HG03439 (cell line): ENCODE results near the gene YIPF5.

Source experiments
- ATAC-seq: cut with Tn5 transposase; IDR thresholded peaks from one replicate; pipeline ENCODE4 v1.9.1; 2021; ENCODE audit warnings: mild to moderate bottlenecking, moderate library complexity; ENCODE audit not compliant: unreplicated experiment

YIPF5 gene

DNA sequence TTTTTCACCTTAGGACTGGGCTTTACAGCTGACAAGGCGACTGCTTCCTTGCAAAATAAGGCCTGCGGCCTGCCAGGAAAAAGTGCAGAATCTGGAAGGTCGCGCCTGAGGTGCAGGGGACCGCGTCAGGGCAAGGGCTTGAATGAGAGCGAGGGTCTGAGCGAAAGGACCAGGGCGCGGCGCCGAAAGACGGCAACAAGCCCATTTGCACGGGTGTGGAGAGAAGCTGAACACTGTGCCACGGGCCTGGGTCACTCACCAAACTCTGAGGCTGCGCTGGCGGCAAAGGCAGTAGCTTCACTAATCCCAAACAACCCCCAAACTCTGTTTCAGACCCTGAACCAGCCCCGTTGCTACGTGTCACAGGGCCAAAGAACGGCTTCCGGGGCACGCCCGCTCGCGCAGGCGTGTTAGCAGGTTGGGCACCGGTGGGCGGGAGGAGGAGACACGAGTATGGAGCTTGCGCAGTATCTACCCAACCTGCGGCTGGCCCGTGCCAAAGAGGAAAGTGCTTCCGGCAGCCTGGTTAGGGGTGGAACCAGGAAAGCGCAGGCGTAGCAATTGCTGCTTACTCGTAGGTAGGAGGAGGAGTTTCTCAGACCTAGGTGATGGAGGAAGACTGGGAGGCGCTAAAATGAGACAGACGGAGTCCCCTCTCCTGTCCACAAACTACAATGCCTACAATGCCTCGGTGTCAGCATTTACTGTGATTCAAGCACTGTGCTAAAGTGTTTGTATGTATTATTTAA lies at the start of gene YIPF5, which contains the start of gene KCTD16:
Gene YIPF5, minus strand, starts transcription at position 384 of the 749 bp plus-strand sequence. CDS start 704 bp downstream, outside the sequence.
Gene KCTD16, plus strand, starts transcription at position 598 of the 749 bp plus-strand sequence.
- peak; percentile 99 for ATAC-seq

DNA sequence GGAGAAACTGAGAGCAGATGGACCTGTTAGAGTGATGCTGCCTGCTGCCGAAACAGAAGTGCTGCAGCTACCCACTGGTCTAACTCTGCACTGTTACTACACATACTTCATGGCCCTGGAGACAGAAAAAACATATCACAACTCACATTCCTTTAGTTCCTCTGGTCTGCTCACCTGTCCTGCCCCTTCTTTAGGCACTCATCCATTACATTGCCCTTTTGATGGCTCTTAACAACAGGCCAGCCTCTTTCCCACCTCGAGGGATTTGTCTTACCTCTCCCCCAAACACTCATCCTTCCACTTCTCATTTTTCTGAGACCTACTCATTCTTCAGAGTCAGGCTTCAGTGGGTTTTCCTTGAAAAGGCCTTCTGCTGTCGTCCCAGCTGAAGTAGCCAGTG lies 49.4 kb upstream of the YIPF5 start:
- no peak for ATAC-seq

DNA sequence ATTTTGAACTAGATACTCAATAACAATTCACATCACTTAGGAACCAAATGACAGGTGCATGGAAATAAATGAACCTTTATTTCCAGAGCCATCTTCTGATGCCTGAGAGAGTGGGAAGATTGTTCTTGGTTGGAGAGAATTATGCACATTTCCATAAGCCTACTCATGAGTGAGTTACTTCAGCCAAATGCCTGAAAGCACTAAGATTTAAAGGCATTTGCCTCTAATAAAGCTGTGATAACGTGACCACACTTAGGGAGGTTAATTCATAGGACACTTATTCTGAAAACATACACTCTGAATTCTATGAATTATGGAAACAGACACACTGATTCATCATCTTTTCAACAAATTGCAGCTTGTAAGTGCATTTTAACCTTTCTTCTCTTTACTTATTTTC lies 40.2 kb upstream of the YIPF5 start:
- ATAC-seq: no peak

DNA sequence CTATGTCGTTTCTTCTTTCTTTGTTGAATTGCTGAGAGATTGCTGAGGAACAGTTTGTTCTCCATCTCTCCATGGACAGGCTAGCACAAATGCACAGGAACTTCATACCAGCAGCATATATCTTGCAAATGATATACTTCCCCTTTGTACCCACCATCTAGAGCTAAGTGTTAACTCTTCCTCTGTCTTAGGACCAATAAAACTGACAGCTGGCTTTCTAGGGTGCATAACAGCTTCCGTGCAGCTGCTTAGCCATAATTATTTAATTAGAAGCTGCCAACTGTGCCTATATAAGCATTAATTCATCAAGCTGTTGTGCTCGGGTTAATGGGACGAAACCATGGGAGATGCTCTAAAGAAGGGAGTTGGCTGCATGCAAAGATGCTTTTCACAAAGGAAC lies 38.9 kb upstream of the YIPF5 start:
- no peak for ATAC-seq

DNA sequence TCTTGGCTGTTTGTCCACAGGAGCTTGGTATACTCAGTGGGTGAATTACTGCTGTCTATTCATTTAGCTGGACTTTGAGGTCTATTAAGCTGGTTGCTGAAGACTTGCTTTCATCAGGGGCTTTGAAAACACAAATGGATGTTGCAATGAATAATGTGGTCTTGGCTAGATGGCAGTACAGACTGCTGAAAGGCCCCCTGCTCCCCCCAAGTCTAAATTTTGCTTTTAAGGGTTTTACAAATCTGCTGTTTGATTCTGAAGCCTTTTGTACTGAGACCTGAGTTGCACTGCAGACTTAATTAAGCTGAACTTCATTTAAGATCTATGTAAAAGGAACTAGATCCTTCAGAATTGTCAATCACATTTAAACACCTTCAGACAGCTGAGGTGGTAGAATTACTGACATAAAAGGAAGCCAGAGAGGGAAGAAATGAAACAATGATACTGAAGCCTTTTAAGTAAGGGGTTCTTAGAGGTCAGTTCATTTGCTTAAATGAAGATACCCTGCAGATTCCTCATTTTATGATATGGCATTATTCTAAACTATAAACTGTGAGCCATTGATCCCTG lies 37.5 kb upstream of the YIPF5 start:
- ATAC-seq: no peak

DNA sequence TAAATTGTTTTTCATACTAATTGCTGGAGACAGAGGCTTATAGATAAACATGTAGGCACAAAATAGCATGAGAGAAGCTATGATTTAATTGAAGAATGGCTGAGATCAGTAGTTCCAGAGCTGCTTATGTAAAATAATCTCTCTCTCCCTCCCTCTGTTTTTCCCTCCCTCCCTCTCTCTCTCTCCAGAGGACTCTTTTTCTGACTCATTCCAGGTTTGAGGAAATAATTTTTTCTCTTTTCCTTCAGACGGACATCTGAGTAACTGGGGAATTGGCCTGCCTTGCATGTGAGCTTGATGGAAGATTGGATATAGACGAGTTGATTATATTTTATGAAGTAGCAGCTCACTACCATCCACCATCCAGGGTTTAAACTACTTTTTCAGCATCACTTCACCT lies 35.7 kb upstream of the YIPF5 start:
- no peak for ATAC-seq

DNA sequence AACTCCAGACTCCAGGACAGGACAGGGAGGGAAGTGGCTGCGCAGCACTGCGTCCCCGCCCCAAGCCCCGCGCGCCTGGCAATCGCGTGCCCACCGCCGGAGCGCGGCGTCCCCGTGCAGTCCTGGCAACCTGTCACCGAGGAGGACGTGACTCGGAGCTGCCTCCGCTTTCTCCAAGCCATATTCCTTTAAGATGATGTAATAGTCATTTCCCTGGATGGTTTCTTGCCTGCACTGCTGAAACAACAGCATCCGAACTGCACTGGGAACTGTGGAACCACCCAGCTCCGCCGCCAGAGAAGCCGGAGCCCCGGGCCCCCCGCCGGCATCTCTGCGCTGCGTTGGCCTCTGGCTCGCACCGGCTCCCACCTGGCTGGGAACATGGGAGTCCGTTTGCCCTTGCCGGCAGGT lies 34.7 kb upstream of the YIPF5 start:
- no peak for ATAC-seq

DNA sequence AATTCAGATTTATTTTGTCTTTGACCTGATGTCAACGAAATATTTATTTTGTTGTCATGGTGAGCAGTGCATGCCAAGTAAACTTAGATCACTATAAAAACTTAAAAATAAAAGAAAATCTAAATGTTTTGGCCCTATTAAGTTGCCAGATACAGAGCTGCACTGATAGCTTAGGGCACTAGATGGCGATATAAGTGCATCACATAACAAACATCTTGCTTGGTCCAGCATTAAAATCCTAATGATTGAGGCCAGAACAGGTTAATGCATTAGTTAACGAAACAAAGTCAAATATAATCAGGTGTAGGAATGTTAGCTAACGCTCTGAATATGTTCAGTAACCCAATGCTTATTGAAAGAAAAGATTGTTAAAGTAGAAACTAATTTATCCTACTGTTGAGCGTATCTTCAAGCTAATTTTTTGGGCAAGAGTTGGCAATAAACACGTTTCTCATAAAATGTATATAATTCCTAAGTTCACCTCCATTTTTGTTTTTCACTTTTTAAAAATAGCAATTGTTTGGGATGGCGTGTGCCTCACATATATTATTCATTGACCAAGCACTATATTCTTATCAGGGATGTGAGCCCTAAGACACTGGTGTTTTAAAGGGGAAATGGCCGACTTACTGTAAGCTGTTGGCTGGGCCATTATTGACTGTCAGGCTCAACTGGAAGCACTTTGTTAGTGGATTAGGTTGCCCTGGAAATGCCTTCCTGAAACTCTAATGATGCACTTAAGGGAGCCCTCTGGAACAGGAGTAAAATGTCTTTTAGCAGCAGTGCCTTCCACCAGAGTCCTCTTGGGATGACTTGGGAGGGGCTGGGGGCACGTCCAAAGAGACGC lies 33.5 kb upstream of the YIPF5 start:
- ATAC-seq: peak; percentile 85

DNA sequence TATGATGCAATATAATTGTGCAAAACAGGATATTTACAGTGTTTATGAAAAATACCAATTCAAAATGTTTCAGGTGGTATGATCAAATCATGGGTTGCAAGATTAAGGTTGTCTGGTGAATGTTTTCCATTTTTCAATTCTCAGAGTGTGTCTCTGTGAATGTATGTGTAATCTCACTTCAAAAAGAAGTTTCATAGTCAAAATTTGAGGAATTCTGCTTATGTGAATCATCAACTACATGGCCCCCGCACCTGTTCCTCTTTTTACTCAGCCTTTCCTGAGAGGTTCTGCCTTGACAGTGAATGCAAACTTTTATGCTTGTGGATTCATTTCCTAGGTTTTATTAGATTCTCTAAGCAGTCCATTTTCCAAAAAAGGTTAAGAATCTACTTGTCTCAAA lies 32.3 kb upstream of the YIPF5 start:
- no peak for ATAC-seq

DNA sequence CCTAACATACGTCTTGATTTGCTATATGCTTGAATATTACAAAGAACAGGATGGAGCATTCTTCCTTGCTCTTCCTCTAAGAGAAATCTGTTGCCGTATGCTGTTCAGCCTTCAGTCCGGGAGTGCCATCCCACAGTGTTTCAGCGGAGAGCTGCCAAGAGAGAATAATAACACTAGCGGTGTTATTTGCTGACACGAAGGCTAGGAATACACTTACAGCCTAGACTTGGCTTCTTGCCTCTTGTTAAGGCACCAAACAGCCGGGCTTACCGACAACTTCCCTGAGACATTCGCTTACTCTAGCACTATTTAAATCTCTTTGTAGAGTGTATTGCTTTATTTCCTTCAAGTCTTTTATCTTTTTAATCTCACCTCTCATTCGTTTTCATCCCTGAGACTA lies 31.6 kb upstream of the YIPF5 start:
- no peak for ATAC-seq

DNA sequence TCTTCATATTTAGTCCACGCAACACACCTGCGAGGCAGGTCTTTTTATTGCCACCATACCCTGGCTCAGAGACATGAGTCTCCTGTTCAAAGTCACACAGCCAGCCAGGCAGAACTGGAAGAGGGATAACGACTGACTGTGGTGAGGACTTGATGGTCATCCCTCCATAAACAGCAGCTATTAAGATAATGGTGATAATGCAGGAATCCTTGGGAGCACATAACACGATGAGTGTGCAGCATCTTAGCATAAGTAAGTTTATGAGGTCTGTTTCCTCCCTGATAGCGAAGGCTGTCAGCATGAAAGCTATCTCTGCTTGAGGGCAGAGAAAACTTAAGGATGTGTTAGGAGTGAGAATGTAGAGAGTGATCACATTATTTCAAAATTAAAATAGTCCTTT lies 31.1 kb upstream of the YIPF5 start:
- ATAC-seq: no peak

DNA sequence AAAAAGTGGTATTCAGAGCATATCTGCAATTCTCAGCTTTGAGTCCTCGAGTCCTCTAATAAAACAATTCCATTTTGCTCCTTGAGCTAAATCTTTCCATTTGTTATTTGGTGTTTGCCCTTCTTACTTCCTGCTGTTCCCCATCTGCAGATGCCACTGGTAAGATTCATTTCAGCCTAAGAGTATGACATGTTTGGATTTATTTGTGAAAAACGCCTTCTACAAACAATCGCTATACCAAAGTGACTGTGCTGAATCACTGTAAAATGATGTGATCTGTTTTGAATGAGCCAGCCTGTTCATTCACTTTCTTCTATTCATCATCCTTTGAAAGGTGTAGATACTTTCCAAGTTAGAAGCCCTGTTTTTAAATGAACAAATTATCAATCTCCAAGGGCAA lies 27.9 kb upstream of the YIPF5 start:
- ATAC-seq: no peak

DNA sequence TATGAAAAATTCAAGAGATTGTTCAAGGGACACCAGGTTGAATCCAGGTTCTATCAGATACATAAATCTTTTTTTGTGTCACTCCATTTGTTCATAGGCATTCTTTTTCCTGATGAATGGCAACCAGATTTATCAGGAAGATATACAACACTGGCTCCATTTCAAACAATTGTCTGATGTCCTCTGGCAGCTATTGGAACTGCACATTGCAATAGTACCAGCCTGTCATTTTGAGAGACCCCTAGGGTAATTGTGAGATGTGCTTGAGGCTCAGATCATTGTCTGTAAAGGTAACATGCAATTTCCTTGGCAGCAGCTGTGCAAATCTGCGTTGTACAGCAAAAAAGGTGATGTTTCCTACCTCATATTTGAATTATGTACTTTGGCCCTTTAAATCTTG lies 26.2 kb upstream of the YIPF5 start:
- no peak for ATAC-seq

DNA sequence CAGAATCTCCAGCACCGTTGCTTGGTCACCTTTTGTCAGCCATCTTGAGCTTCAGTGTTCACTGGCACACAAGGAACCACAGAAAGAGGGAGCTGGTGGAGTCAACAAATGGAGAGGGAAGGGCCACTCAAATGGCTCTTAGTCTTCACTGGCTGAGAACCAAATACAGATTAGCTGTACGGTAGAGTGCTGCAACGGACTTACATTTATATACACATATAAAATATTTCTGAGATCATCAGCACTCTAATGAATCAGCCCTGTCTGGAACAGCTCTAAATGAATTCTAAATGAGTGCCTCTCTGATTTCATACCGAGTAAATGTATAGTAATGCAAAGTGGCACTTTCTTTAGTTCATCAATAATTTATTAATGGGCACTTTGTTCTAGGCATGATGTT lies 25.0 kb upstream of the YIPF5 start:
- ATAC-seq: no peak

DNA sequence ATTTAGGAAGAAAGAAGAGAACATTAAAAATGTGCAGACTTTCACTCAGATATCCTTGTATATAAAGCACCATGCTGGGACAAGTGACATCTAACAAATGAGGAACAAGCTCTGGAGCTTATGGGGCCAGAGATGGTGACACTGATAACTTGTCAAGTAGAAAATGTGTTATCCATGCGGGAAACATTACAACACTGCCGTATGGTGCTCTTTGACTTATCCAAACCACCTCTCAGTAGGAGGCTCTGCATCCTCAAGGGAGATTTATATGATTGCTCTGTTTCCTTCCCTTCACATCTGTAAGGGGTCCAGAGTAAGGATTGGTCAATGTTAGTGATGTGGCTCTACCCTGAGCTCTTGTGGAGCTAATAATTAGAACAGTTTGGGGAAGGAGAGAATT lies 23.7 kb upstream of the YIPF5 start:
- no peak for ATAC-seq

DNA sequence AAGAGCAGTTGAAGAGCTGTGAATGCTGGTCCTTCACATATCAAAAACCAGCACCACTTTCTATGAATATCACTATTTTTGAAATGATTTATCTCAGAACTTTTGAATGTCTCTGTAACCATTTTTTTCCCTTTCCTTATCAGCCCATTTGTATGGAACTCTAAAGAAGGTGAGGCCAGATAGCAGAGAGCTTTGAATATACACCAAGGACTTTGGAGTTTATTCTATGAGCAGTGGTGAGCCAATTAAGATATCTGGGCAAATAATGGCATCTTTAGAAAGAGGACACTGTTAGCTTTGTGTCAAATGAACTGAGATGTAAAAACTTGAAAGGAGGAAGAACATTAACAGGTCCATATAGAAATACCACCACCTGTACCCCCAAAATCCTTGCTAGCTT lies 22.2 kb upstream of the YIPF5 start:
- no peak for ATAC-seq

DNA sequence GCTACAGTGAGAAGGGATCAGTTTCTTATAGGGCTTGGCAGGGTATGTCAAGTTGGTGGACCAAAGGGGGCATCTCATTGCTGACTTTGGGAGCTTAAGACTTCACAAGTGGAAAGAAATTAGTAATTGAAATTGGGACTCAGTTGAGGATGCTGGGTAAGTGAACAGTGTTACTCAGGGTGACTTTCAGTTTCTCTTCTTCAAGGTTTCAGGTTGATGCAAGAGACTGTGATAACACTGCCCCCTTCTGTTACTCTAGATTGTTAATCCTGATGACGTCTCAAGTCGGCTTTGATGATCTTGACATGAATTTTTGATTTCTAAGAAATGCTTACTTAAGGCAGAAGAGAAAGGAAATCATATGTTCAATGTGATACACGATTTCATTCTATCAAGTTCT lies 21.5 kb upstream of the YIPF5 start:
- peak; percentile 92 for ATAC-seq

DNA sequence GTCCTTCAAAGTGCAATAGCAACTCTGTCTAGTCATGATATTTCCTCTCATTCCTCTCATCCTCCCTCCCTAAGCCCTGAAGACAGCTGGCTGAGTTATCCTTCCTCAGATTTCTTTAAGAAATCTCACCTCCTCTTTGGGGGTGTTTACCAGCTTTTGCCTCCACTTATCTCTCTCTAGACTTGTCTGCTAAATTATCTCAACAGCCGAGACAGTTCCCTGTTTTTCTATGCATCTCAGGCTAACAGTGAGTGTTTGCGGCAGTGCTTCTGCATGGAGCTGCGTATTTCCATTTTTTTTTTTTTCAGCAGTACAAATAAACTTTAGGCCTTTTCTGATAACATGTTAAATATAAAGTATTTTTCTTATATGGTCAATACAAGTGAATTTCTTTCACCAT lies 21.1 kb upstream of the YIPF5 start:
- no peak for ATAC-seq

DNA sequence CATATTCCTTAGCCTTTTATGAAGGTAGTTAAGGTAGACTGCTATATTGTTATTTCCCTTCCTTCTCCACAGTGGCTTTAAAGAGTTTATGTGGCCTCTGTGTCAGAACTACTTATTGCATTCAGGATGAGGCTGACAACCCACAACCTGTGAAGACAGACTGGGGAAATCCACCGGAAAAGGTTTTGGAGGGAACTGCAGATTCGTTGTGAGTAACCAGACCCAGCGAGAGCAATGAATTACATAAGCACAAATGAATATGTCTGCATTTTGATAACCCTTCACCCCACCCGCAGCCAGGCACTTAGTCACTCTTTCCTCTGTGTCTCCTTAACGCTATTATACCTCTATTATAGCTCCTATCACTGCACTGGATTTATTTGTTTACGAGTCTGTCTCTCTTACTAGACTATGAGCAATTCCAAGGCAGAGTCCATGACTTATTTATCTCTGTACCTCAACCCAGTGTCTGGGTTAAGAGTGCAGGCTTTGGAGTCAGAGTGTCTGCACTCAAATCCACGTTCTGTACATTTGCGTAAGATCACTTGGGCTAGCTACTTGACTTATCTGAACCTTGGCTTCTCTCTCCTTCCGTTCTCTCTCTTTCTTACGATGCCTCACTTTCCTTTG lies 19.5 kb upstream of the YIPF5 start:
- ATAC-seq: peak; percentile 66

DNA sequence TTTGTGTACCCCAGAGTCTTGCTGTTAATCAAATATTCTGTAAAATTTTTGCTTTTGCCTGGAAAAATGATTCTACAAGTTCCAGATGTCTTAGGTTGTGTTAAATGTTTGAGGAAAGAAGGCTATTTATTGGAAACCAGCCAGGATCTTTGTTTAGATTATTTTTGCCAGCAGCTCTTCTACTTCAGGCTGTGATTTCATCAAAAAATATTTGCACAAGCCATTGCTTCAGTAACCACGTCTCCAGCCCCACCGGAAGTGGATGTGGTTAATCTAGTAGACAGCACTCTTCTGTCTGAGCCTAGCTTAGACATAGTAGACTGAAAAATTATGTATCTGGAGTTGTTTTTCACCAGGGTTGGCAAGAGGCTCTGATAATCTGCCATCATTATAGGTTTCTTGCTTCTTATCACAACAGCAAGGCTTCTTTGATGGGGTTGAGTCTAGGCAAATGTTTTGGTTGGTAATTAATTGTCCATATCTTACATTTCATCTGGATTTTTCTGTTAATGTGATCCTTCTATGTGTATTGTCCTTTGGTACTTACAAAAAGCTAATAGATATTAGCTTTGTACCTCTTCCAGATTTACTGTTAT lies 17.3 kb upstream of the YIPF5 start:
- ATAC-seq: peak; percentile 67
